NCI-H1694 (cell line): ENCODE measurements around the gene CREB1.
A peak's percentile ranks its signal among the peaks of the same experiment; 100 is the strongest.

Experiments used
- DNase-seq: peaks from one replicate; lab custom pipeline; 2025; lab: John Stamatoyannopoulos, UW

Gene CREB1

DNA sequence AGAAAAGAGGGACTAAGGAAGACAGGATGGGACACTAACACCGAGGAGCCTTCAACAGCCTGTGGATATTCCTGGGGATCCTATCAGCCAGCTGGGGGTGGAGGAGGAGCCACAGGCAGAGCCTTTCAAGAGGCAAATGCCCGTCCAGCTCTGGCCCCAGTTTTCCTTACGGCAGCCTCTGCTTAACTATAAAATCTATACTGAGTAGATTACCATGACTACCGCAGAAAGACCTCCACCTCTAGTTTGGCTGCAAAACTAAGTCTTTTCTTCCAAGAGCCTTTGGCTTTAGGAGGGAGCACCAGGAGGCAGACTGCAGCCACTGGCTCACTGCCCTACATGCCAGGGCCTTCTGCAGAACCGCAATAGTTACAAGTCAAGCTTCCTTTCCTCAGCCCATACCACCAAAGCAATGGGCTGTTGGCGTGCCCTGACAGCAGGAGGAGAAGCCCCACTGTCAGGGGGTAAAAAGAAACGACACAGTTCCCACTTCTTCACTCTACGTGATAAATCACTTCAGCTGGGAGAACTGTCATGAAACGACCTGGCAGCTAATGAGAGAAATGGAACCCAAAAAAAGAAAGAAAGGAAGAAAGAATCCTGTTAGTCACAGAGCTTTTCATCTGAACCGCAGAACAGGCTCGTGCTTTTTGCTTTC lies 25.1 kb upstream of the CREB1 start:
- no peak for DNase-seq

DNA sequence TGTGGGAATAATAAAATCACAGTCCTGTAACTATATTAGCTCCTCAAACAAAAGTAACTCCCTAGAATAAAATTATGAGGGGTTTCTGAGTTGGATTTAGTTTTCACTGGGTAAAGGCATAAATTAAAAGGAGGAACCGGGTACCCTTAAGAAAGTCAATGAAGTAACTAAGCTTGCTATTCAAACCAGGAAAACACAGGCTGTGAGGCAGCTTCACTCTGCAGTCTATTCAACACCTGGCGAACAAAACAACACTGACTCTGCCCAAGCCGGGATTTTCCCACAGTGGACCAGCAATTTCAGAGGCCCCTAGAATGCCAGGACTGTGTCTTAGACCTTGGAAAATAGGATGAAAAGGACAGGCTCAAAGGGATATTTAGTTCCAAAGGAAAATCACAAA lies 24.6 kb upstream of the CREB1 start:
- no peak for DNase-seq

DNA sequence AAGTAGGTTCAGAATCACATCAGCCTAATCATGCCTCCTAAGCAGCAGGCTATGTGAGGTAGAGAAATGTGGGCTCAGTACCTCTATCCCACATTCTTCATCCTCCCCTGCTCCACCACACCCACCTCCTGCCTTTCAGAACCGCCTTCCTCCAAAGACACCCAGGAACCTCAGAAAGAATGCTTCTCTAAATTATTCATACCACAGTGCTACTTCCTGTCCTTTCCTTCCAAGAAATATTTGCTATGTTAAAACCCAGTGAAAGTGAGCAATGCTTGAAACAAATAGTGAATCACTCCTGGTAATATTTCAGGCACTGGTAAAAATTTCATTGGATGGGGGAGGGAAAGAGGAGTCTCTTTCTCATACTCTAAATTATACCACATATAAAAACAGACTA lies 24.0 kb upstream of the CREB1 start:
- no peak for DNase-seq

DNA sequence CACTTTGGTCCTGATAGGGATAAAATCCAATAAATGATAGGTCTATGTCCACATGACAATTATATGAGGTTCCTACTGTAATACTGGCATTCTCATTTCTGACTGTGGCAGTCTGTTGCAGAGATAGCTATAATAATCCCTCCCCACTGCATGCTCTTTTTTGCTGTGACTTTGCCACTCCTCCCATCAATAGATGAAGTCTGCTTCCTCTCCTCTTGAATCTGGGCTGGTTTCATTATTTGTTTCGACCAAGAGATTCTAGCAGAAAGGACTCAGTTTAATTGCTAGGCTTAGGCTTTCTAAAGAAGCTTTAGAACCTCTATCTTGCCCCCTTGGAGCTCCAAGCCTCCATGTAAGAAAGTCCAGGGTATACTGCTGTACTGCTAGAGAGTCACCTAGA lies 23.3 kb upstream of the CREB1 start:
- DNase-seq, result no peak

DNA sequence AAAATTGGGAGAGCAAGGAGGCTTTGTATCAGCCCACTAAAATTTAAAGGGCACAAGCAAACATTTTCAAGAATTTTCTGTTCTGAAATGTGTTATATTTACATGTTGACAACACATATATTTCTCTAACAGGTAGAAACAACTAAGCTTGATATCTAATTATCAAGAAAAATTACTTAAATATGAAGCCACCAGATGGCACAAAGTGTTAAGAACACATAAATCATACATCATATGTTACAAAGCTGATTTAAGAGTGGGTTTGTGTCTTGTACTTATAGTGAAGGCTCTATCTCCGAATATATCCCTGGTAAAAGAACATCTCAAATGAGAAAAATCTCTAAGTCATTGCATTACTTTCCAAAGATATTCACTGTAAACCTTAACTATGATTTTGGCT lies 19.6 kb upstream of the CREB1 start:
- no peak for DNase-seq

DNA sequence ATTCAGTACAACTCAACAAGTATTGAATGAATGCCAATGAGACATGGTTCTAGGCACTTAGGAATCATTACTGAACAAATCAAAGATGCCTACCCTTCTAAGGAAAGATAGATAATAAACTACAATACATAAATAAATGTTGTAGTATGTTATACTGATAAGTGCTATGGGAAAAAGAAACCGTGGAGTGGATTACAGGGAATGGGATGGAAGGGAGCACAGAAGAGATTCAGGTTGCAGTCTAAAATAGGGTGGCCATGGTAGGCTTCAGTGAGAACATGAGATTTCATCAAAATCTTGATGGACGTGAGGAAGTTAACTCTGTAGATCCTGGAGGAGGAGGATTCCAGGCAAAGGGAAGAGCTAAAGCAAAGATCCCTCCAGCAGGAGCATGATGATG lies 17.9 kb upstream of the CREB1 start:
- no peak for DNase-seq

DNA sequence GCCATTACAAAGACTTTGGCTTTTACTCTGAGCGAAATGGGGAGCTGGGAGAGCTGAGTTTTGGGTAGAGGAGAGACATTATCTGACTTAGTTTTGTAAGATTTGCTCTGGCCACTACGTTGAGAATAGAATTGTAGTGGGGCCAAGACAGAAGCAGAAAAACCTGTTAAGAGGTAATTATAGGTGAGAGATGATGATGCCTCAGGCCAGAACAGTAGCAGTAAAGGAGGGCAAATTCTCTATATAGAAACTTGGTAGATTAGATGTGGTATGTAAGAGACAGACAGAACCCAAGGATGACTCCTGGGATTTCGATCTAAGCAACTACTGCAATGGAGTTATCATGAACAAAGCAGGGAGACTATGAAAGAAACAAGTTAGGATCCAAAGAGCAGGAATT lies 17.4 kb upstream of the CREB1 start:
- DNase-seq, result no peak

DNA sequence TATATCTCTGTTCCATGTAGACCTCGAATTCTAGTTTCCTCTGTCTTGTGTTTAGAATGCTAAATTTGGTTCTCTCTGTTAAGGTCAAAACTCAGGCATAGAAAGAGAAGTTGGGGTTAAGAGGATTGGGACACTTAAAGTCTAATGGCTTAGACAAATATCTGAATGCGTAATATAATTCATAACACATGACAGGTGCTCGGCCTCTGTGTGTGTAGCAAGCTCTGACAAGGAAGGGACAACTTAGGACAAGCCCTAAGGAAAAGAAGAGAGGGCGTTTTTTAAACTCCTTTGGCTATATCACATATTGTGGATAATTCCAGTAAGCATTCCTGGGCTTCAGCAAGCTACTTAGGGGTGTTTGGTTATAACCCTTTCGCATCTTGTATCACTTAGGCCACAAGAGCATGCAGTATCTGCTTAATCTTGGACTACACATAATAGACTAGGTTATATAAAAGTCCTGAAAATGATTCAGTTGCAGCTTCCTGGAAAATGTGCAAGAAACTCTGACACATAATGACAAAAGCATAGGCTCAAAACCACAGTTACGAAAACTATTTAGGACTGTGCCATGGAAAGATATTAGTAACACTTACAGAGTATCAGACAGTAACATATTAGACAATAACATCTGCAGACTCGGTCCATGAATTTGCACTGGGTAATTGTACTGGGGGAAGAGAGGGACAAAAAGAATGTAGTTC lies 16.1 kb upstream of the CREB1 start:
- DNase-seq, result no peak

DNA sequence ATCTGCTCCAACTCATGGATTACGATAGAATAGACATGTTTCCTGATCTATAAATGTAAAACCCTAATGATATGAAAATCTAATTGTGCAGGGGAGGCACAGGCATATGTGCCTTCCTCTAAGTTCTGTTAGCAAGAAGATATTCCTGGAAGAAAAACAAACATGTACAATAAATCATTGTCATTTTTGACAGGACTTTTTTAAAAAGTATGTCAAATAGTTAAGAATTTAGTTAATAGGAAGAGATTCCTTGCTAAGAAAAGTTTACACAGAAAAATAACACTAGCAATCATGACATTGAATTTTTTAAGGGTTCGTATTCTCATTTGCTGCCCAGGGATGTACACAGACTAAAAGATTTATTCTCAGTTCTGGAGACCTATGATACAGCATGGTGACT lies 15.3 kb upstream of the CREB1 start:
- DNase-seq, result no peak

DNA sequence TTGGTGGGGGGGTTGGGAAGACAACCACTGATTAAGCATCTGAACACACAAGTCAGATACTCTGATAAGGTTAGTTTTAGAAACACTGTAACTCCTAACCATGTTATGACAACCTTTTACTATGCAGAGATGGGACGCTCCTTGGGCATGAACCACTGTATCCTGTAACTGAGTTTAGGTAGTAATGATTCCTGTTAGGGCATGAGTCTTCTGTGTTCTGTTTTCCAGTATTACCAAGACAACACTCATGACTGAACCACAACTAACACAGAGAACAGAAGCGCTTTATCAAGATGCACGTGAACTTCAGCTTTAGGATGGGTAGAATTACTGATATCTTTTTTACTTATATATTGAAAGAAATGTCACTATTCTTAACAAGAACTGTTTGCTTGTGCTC lies 14.1 kb upstream of the CREB1 start:
- DNase-seq, result no peak

DNA sequence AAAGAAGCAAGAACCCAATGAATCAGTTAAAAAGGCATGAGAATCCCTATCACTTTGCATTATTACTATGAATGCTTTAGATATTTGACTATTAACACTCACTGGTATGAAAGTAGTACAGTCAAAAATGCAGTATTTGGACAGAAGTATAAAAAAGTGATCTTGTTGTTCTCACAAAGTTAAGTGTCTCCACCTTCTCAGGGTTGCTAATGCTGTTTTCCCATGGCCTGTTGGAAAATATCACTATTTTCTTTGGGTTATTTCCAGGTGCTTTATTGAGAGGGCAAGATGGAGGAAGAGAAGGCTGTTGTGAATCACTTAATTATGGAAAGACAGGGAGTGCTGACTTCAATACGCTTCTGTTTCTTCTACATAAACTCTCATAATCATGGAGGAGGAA lies 13.6 kb upstream of the CREB1 start:
- DNase-seq, result no peak

DNA sequence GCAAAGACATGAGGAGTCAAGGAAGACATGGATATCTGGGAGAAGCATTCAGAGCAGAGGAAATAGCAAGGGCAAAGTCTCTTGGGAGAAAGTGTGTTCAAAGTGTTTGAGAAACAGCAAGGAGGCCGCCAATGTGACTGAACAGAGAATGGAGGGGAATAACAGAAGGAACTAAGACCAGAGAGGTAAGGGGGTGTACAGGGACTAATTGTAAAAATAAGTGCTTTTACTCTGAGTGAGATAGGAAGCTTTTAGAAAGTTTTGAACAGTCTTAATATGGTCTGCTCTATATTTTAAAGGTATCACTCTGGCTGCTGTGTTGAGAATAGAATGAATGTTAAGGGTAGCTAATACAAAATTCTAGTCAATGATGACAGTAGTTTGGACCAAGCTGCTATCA lies 6.8 kb upstream of the CREB1 start:
- DNase-seq, result no peak

DNA sequence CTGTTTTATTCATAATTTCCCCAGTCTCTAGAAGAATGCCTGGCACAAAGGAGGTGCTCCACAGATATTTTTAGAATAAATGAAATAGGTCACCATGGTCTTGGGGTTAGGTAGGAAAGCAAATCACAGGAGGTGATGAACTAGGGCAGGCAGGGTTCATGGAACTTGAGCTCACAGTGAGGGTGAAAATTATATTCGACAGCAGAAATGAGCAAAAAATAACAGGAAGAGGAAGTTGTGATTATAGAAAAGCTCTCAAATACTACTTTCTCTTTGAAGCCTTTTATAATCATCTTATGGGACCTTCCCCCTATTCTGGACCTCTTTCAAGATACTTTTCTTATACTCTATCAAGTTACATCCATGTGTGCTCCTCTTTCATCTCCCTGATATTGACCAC lies 4.5 kb upstream of the CREB1 start:
- no peak for DNase-seq

DNA sequence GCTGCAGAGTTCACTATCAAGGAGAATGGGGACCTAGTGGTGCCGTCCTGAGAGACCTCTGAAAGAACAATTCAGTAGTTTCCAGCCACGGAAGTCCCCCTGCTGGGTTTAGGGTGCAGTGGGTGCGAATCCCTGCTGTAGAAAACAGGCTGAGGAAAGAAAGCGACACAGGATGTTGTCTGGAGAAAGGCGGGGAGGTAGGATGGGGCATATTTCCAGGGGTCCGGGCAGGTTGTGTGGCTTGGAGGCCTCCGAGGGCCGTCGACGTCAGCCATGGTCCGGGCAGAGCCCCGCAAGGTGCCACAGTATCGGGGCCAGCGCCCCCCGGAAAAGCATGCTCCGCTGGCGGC lies 807 bp upstream of the CREB1 start:
- DNase-seq, result no peak

DNA sequence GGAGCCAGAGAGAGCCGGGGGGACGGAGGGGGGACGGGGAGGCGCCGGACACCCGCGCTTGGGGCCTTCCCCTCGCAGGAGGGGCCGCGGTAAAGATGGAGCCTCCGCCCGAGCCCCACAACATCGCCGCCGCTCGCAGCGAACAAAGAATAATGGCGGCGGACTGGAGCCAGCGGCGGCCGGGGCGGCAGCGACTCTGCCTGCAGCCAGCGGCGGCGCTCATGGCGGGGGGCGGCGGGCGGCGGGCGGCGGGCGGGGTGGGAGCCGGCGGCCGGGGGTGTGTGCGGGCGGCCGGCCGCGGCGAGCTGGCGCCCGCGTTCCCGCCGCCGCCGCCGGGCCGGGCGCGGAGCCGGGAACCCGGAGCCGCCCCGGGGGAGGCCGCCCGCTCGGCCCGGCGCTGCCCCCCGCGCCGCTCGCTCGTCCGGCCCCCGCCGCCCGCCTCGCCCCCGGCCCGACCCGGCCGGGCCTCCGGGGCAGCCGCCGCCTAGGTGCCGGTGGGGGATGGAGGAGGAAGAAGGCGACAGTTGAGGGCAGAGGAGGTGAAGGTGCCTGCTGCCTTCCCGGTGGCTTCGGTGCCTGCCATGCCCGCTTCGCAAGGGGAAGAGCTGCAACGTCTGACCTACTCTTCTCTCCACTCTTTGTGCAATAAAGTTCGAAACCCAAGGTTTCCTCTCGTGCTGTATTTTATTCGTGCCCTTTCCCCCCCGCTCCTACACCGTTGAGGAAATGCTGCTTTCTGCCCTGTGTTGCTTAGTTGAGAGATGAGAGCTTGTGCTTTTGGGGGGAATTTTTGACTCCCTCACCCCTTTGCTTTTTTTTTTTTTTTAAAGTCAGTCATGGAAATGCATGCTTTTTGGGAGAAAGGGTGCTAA lies 634 bp downstream of the CREB1 start:
- DNase-seq, result peak; percentile 17

DNA sequence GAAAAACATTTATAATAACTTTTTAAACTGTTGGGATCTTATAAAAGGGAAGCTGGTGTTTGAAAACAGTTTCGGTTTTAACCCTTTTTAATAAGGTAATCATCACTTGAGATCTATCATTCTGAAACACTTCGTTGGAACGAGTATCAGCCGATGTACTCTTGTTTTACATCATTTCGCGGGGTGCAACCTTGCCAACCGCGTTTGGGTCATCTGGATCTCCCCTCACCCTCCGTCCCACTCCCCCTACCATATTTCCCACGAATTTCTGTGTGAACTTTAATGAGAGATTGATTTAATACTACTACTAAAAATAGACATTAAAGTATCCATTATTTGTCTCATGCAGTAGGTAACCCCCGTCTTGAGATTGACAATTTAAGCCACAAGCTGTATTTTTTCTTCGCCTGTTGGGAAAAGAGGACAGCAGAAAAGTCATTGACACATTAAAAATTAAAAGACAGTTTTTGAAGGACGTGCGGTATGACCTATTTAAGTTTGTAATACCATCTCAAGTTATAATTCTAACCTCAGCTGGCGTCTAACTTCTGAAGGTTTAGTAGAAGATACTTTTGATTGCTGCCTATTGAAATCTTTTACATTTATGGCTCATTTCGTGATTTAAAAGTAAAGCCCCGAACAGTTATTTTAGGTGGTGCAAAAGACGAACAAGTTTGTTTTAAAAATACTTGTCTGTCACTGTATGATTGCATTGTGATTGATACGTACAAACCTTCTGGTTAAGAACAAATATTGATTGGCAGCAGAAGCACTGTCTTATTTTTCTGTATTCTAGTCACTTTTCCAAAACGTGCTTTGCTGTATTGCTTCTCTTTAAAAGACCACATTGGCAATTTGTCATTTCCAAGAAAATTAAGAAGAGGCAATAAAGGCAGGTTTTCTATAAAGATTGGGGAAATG lies 1.5 kb downstream of the CREB1 start:
- DNase-seq, result no peak

DNA sequence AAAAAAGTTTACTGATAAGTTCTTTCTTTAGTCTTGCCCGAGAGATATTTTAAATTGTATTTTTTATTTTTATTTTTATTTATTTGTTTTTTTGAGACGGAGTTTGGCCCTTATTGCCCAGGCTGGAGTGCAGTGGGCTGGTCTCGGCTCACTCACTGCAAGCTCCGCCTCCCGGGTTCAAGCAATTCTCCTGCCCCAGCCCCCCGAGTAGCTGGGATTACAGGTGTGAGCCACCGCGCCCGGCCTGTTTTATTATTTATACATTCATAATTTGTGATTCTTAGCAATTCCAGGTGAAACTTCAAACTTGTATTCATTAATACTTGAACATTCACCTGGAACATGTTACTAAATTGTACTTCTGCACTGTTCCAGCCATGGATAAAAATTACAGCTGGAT lies 2.9 kb downstream of the CREB1 start:
- DNase-seq, result no peak

DNA sequence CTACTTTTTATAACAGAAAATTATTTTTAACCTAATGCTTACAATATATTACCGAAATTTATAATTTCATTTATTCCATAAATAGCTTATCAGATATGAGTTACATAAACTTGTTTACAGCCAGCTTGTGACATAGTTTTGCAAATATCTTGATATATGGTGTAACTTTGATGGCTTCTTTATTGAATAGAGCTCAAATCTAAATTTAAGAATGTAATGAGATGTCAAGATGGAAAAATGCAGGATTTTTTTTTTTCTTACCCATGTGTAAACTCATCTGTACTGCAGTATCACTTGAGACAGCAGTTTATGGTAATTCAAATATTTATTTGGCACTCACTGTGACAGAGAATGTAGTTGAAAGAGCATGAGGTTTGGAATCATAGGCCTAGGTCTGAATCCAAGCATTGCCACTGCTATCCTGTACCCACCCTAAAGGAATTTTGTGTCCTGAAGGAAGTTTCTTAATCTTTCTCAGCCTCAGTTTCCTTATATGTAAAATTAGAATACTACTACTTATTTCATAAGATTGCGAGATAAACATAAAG lies 3.8 kb downstream of the CREB1 start:
- DNase-seq, result no peak

DNA sequence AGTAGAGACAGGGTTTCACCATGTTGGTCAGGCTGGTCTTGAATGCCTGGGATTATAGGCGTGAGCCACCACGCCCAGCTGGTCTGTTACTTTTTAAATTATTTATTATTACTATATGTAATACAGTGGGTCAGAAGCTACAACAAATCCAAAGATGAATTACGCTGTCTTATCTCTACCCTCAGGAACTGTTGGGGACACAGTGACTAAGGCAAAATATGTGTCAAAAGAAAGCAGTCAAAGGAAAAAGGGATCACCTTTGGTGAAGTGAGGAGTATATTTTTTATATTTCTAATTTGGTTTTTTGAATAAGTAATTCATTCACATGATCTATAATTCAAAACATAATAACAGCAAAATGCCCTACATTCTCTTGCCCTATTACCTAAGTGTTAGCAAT lies 4.7 kb downstream of the CREB1 start:
- DNase-seq, result no peak

DNA sequence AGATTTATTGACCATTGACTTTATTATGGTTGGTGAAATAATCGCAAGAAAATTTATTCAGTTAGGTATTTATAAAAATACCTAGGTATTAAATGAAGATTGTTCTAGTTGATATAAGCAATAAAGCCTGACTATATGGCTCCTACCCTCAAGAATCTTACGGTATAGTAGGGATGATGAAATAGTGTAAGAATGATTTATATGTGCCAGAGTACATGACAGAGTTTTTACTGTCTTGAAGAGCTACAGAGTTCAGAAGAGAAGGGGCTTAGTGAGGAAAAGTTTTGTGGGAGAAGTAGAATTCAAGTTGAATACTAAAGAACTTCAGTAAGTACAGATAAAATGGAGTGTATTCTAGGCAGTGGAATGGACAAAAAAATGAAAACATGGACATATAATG lies 9.7 kb downstream of the CREB1 start:
- no peak for DNase-seq

DNA sequence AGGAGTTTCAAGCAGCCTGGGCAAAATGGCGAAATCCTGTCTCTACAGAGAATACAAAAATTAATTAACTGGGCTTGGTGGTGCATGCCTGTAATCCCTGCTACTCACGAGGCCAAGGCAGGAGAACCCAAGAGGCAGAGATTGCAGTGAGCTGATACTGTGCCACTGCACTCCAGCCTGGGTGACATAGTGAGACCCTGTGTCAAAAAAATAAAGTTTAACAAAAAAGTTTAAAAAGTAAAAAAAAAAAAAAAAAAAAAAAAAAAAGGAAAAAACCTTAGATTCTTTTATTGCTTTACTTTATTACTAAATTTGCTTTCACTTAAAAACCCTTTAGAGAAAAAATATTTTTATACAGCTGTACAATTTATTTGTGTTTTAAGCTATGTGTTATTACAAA lies 10.7 kb downstream of the CREB1 start:
- no peak for DNase-seq

DNA sequence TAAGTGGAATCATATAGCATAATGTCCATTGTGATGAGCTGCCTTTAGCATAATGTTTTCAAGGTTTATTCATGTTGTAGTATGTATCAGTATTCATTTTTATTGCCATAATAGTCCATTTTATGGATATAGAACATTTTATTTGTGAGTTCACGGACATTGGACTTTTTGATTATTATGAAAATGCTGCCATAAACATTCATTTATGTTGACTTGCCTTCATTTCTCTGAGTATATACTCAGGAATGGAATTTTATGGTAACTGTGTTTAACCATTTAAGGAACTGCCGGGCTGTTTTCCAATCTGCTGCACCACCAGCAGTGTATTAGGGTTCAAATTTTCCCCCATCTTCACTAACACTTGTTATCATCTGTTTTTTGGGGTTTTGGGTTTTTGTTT lies 12.2 kb downstream of the CREB1 start:
- DNase-seq, result no peak
